GM21447 (cell line): ENCODE data around the gene R3HDM4.

Source experiments
- ATAC-seq: cut with Tn5 transposase; IDR thresholded peaks from one replicate; pipeline ENCODE4 v1.9.1; 2021; ENCODE audit not compliant: unreplicated experiment

R3HDM4 gene

DNA sequence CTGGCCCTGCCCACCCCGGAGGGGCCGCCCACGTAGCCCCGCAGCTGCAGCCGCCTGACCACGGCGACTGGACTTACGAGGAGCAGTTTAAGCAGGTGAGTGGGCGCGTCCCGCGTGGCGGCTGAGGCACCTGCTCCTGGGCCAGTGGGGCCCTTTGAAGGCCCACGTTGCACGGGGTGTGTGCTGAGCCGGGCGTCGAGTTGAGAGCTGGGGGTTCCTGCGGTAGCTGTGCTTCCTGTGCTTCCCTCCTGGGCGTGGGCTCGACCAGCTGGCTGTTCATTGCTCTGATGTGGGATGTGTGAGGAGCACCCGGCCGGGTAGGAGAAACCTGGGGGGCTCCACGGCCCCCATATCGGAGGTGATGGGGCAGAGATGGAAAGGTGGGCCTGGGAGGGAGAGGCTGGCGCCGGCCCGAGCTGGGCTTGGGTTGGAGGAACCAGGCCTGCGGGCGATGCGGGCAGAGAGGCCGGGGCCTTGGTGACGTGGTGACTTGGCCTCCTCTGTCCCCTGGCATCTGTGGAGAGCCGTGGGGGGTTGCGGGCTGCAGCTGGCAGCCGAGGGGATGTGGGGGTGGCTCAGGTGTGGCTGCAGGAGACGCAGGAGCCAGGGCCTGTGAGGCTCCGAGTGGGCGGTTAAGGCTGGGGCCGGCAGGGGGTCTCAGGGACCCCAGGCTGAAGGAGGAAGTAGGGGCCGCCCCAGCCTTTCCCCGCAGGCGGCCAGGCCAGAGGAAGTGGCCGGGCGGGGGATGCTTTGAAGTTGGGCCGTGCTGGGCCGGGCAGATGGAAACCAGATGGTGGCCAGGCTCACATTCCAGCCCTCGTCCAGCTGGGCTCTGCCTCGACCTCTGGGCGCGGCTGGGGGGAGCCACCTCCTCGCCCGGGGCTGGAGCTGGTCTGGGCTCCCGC lies 19.9 kb upstream of the R3HDM4 start:
- ATAC-seq: no peak

- no peak for ATAC-seq
Observed at GRCh38 chr19:931860-932647, 19.0 kb upstream of the R3HDM4 start.

DNA sequence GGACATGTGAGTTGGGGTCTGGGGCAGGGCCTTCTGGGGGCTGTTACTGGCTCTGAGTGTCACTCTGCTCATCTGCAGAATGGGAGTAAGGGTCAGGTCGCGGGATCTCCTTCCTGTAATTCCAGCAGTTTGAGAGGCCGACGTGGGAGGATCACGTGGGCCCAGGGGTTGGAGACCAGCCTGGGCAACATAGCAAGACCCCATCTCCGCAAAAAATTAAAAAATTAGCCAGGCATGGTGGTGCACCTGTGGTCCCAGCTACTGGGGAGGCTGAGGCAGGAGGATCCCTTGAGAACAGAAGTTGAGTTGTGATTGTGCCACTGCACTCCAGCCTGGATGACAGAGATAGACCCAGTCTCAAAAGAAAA lies 16.9 kb upstream of the R3HDM4 start:
- ATAC-seq: no peak

DNA sequence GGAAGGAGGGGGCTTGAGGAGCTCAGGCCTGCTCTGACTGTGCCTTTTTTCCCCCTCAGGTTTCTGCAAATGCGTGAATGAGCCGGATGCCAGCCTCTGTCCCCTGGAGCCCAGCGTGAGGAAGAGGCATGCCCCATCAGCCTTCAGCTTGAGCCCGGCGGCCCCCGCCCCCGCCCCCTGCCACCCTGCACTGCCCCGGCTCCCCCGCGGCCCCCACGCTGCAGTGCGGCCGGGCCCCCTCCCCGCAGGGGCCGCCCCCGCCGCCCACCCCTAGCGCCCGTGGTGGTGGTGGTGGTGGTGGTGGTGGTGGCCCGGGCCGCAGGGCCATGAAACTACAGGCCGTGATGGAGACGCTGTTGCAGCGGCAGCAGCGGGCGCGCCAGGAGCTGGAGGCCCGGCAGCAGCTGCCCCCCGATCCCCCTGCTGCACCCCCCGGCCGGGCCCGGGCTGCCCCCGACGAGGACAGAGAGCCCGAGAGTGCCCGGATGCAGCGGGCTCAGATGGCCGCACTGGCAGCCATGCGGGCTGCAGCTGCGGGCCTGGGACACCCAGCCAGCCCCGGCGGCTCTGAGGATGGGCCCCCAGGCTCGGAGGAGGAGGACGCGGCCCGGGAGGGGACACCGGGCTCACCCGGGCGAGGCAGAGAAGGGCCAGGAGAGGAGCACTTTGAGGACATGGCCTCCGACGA lies 16.3 kb upstream of the R3HDM4 start:
- ATAC-seq: no peak

- no peak for ATAC-seq
Observed at GRCh38 chr19:928471-929202, 15.6 kb upstream of the R3HDM4 start.

DNA sequence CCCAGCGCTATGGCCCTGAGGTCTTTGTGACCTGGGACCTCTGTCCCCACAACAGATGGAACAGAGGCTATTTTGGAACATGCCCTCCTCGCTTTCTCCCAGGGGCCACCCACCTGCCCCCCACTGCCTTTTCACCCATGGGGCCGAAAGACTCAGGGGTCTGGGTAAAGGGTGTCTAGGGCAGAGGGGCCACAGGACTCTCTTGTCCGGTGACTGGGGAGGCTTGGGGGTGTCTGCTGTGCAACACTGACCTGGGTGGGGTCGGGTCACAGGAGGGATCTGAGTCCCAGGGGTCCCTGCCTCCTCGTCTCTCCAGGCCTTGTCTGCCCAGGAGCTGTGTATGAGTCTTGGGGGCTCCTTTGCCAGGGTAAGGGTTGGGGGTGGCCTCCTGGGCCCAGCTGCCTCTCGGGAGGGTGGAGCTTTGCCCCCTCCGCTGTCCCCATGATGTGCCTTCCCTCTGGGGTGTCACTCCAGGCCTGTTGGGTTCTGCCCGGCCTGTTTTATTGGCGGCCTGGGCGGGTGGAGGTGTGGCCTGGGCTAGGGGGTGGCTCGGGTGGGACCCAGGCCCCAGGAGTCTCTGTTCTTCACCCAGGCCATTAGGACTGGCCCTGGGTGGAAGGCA lies 14.9 kb upstream of the R3HDM4 start:
- no peak for ATAC-seq

DNA sequence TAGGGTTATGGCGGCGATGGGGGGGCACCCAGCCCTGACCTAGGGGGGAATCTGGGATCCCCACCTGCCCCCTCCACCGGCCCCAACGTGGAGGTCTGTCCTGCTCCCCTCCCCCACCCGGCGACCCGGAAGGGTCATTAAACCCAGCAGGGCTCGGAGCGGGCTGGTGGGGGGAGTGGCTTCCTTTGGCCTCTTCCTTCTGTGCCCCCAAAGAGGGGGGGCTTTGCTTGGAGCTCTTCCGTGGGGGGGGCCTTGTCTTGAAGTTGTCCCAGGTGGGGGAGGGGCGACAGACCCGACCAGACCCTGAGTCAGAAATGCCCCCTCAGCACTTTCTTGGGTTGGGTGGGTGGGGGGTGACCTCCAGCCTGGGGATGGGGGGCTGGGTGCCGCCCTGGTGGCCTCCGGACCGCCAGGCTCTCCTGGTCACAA lies 14.3 kb upstream of the R3HDM4 start:
- ATAC-seq: no peak

- no peak for ATAC-seq
Observed at GRCh38 chr19:926589-927350, 13.8 kb upstream of the R3HDM4 start.

DNA sequence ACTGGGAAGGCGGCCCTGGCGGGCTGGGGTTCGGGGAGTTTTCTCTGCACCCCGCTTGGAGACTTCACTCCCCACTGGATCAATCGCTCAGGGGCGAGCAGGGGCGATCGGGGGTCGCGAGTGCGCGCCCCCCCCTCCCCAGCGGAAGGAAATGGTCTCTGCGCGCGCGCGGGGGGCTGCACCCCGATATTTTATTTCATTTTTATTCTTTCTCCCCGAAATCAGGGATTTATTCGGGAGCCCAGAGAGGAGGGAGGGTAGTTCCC lies 13.2 kb upstream of the R3HDM4 start:
- ATAC-seq: no peak

DNA sequence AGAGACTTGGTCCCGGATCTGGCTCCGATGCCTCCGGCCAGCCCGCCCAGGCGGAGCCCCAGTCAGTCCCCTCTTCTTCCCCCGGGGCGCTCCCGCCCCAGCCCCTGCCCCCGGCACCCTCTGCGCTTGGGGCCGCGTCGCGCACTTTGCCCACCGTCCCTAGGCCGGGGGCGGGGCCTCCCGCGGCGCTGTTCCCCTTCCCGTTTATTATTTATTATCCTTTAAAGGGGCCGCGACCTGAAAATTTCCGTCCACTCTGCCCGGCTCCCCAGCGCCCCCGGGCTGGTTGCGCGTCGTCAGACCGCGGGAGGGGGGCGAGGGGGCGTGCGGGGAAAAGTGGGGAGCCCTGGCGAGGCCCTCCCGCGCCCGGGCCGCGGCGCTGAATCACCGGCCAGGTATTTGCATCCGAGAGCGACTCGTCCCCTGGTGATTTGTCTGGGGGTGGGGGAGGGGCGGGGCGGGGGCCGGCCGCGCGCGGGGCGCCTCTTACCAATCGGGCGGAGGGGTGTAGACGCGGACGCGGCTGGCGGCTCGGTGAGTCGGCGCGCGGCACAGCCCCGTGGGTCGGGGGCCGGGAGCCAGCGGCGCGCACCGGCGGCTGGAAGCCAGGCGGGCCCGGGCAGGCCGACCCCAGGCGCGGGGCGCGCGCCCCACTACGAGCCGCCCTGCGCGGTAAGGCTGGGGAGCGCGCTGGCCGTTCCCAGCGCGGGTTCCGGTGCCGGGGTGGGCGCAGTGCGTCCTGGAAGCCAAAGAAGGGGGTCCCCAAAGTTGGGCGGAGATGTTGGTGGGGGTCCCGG lies 12.7 kb upstream of the R3HDM4 start, which contains the start of gene ARID3A:
ARID3A (plus strand) TSS at position 510 of the 797 bp plus-strand sequence. CDS start 3,494 bp downstream, outside the sequence.
- peak; percentile 39 for ATAC-seq

GRCh38 chr19:925087-925525 lies 12.1 kb upstream of the R3HDM4 start:
- peak; percentile 38 for ATAC-seq

DNA sequence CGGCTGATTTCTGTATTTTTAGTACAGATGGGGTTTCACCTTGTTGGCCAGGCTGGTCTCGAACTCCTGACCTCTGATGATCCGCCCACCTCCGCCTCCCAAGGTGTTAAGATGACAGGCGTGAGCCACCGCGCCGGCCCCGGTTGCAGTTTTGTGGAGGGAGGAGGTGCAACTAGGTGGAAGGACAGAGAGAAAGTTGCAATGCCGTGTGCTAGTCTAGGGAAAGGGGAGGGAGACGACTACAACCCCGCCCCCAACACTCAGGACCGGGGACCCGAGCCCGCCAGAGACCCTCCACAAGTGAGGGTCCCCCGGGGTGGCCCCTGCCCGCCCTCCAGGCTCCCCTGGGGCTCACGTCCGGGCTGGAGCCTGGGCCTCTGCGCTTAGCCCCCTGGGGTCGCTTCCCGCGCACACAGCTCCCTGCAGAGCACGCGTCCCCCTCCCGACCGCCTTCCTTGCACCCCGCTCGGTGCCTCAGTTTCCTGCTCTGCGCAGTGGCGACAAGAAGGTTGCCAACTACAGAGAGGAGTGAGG lies 11.6 kb upstream of the R3HDM4 start:
- ATAC-seq: no peak

DNA sequence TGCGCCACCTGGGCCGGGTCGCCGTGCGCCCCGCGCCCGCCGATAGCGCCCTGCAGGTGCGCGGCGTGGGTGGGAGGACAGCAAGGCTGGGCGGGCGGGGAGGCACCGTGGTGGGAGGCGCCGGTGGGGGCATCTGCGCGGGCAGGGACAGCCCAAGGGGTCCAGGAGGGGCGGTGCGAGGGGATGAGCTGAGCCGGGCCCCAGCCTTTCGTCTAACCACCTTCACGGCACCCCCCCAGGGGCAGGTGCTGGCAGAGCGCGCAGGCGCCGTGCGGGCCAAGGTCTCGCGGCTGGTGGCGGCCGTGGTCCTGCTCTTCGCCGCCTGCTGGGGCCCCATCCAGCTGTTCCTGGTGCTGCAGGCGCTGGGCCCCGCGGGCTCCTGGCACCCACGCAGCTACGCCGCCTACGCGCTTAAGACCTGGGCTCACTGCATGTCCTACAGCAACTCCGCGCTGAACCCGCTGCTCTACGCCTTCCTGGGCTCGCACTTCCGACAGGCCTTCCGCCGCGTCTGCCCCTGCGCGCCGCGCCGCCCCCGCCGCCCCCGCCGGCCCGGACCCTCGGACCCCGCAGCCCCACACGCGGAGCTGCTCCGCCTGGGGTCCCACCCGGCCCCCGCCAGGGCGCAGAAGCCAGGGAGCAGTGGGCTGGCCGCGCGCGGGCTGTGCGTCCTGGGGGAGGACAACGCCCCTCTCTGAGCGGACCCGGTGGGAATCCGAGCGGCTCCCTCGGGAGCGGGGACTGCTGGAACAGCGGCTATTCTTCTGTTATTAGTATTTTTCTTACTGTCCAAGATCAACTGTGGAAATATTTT lies 7.2 kb upstream of the R3HDM4 start:
- ATAC-seq: no peak

DNA sequence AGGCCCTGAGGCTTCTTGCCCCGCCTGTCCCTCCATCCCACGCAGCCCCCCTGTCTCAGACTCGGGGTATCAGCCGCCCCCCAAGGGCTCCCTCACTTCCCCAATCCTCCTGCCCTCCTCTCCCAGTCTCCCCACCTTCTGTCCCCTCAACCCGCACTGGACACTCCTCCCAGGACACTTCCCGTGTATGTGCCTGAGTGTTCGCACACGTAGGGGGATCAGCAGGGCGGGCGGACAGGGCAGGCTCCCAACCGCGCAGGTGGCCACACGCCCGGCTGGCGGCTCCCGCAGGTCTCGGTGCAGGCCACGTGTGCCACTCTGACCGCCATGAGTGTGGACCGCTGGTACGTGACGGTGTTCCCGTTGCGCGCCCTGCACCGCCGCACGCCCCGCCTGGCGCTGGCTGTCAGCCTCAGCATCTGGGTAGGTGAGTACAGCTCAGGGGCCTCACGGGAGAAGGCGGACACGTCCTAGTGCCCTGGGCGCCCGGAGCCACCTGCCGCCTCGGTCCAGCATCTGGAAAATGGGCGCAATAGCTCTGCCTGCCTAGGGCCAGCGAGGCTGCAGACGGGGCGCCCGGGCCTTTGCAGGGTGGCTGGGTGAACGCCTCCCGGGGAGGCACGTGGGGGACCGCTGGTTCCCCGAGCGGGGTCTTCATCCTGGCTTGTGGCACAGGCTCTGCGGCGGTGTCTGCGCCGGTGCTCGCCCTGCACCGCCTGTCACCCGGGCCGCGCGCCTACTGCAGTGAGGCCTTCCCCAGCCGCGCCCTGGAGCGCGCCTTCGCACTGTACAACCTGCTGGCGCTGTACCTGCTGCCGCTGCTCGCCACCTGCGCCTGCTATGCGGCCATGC lies 6.4 kb upstream of the R3HDM4 start:
- no peak for ATAC-seq

DNA sequence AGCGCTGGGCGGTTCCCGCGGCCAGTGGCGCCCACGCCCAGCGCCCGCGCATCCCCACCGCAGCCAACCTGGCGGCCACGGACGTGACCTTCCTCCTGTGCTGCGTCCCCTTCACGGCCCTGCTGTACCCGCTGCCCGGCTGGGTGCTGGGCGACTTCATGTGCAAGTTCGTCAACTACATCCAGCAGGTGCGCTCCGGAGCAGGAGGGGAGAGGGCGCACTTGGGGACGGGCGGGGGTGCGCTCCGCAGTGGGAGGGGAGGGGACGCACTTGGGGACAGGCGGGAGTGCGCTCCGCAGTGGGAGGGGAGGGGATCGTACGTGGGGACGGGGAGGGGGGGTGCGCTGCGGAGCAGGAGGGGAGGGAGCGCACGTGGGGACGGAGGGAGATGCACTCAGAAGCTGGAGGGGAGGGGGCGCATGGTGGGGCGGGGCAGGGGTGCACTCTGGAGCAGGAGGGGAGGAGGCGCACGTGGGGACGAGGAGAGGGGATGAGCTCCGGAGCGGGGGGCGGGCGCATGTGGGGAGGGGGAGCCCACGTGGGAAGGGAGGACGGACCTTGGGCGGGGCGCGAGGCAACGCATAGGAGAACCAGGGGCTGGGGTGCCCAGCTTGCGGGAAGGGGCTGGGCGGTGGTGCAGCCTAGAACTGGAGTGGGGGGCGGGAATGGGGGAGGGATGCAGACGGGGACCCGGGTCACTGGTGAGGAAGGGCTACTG lies 5.6 kb upstream of the R3HDM4 start:
- ATAC-seq: no peak

- no peak for ATAC-seq
Observed at GRCh38 chr19:918152-918437, 5.1 kb upstream of the R3HDM4 start.
